Right atrium auricular region (tissue), 2 donors: ENCODE results near the gene KCMF1. TPM values are rescaled to one million over a fixed set of nuclear protein-coding genes. Genes with fewer than 3 reads are reported as not detected.

ENCODE experiments used
- DNase-seq: peaks from one replicate; pipeline ENCODE4 v3.0.0-alpha.2; 2019; ENCODE audit warnings: low spot score
- H3K27ac ChIP-seq, 2 donors: fragments of 200-600 bp; sonication (generic); 1 replicate in 1 of 2; 2 replicates in 1 of 2; pipeline ENCODE4 v1.5.1; 2016 to 2019
- H3K27me3 ChIP-seq, 2 donors: fragments of 200-600 bp; sonication (generic); one replicate each; pipeline versions ENCODE4 v1.5.1 to v1.6.0; 2017 to 2019
- H3K36me3 ChIP-seq: fragments of 200-600 bp; sonication (generic); one replicate; pipeline ENCODE4 v1.5.1; 2016
- H3K4me1 ChIP-seq, 2 donors: fragments of 200-600 bp; sonication (generic); one replicate each; pipeline versions ENCODE4 v1.5.1 to v1.6.0; 2017 to 2019
- H3K4me3 ChIP-seq, 2 donors: fragments of 200-600 bp; sonication (generic); 1 replicate in 1 of 2; 2 replicates in 1 of 2; pipeline ENCODE4 v1.5.1; 2017 to 2019; ENCODE audit warnings: mild to moderate bottlenecking in 1 of 2, moderate library complexity in 1 of 2
- H3K9me3 ChIP-seq, 2 donors: fragments of 200-600 bp; sonication (generic); one replicate each; pipeline ENCODE4 v1.5.1; 2019
- total RNA-seq, 2 donors: library from RNA; depleted of rRNA; stranded (reverse); fragments of >200 nt; gene quantifications; one replicate each; pipeline ENCODE4 v1.1.0, GENCODE V29; 2016
- TF ChIP-seq, protein P1 (sequence below), 2 donors: fragments of 200-600 bp; sonication (generic); IDR thresholded peaks; one replicate each; pipeline ENCODE4 v1.5.1; 2019; ENCODE audit warnings: antibody characterized with exemption in 2 of 2

The KCMF1 gene
- total RNA-seq, 2 donors from 2014 or later = 53.1 to 69.5 TPM

DNA sequence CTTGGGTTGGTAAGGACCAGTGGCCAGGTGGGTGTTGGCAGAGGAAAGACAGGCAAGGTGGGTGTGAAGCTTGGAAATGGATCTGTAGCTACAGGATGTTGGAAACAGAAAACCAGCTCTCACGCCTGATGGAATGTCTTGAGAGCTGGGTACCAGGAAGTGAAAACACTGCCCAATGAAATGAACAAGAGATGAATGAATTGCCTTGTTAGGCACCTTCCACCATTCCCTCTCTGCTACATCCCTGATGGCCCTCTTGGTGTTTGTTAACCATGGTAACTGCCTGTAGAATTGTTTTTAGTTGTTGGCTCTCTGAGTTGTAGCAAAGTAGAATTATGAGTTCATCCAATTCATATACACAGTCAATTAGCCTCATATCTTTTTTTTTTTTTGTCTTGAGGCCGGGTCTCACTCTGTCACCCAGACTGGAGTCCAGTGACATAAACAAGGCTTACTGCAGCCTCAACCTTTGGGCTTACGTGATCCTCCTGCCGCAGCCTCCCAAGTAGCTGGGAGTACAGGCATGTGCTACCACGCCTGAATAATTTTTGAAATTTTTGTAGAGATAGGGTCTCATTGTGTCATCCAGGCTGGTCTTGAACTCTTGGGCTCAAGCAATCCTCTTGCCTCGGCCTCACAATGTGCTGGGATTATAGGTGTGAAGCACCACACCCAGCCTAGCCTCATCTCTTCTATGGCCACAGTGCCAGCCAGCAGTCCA, 9.5 kb downstream of the KCMF1 start:
- H3K4me1 ChIP-seq = peaks cover 0 to 34% of the 10 kb centered on the region in 2 donors
- TF ChIP-seq, protein P1, sequence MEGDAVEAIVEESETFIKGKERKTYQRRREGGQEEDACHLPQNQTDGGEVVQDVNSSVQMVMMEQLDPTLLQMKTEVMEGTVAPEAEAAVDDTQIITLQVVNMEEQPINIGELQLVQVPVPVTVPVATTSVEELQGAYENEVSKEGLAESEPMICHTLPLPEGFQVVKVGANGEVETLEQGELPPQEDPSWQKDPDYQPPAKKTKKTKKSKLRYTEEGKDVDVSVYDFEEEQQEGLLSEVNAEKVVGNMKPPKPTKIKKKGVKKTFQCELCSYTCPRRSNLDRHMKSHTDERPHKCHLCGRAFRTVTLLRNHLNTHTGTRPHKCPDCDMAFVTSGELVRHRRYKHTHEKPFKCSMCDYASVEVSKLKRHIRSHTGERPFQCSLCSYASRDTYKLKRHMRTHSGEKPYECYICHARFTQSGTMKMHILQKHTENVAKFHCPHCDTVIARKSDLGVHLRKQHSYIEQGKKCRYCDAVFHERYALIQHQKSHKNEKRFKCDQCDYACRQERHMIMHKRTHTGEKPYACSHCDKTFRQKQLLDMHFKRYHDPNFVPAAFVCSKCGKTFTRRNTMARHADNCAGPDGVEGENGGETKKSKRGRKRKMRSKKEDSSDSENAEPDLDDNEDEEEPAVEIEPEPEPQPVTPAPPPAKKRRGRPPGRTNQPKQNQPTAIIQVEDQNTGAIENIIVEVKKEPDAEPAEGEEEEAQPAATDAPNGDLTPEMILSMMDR (IDR thresholded peaks at IDR 0.05) = no peak
- H3K36me3 ChIP-seq = no peaks in the 10 kb centered on the region
- no peaks in the 10 kb centered on the region for H3K9me3 ChIP-seq
- H3K27ac ChIP-seq = no peak overlapping the region
- no peaks in the 10 kb centered on the region for H3K27me3 ChIP-seq
- no peak overlapping the region for H3K4me3 ChIP-seq
- DNase-seq = no peak

DNA sequence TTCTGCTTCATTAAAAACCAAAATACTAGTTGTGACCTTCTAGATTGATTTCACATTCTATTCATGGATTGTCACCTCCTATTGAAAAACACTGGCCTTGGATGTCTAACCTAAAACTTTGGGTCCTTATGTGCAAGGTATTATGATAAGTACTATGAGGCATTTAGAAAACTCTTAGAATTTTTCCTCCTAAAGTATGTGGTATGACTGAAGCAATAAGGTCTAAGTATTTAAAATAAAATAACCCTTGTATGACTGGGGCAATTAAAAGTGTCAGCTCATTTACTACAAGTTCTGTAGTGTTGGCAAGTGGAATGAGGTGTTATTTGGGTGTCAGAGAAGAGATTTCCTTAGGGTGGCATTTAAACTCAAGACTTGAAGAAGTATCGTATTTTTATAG, 15.1 kb downstream of the KCMF1 start:
- TF ChIP-seq, protein P1 (IDR thresholded peaks at IDR 0.05) = no peak
- no peak for DNase-seq
- Histone ChIP-seq H3K27me3 (no peaks in the 10 kb centered on the region), H3K9me3 (no peaks in the 10 kb centered on the region), H3K4me3 (no peak overlapping the region), H3K36me3 (no peaks in the 10 kb centered on the region), H3K4me1 (peaks cover 0 to 61% of the 10 kb centered on the region in 2 donors), H3K27ac (no peak overlapping the region)

DNA sequence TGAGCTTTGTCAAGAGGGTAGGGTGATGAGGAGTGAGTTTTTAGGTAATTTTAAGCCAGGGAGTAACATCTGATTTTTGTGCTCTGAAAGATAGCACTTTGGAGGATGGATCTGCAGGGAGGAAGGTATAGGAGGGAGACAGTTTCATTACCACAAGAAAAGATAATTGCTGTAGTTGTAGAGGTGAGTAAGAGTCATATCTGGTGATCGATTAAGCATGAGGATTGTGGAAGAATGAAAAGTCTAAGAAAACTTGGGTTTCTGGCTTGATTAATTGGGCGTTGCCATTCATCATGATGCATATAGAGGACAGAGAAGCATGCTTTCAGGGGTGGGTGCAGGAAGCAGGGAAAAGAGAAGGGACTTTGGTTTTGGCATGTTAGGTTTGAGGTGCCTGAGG, 18.5 kb downstream of the KCMF1 start:
- Histone ChIP-seq H3K27me3 (no peaks in the 10 kb centered on the region), H3K4me1 (peaks cover 0 to 75% of the 10 kb centered on the region in 2 donors)

DNA sequence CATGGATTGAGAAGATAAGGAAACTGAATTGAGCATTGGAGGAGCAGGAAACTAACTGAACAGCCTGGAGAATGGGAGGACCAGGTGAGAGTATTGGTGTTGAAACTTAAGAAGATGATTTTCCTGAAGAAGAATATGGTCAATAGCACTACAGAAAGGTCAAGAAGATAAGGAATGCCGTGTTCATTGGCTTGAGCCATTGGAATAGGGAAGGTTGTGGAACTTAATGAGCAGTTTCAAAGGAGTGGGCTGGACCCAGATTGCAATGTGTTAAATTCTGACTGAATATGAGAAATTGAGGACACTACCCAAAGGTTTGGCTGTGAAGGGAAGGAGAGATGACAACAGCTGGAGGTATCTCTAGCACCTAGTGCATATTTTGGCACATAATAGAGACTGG, 19.0 kb downstream of the KCMF1 start:
- H3K4me3 ChIP-seq = no peak overlapping the region
- H3K27me3 ChIP-seq = no peaks in the 10 kb centered on the region
- H3K27ac ChIP-seq = no peak overlapping the region
- H3K9me3 ChIP-seq = no peaks in the 10 kb centered on the region
- H3K36me3 ChIP-seq = no peaks in the 10 kb centered on the region
- H3K4me1 ChIP-seq = peaks cover 0 to 75% of the 10 kb centered on the region in 2 donors
- TF ChIP-seq, protein P1 (IDR thresholded peaks at IDR 0.05) = no peak
- no peak for DNase-seq

More for the DNA sequence above, 18.5 kb downstream of the KCMF1 start:
- no peak overlapping the region for H3K27ac ChIP-seq
- H3K4me3 ChIP-seq = no peak overlapping the region
- TF ChIP-seq, protein P1 (IDR thresholded peaks at IDR 0.05) = no peak
- DNase-seq = no peak
- no peaks in the 10 kb centered on the region for H3K9me3 ChIP-seq
- no peaks in the 10 kb centered on the region for H3K36me3 ChIP-seq

DNA sequence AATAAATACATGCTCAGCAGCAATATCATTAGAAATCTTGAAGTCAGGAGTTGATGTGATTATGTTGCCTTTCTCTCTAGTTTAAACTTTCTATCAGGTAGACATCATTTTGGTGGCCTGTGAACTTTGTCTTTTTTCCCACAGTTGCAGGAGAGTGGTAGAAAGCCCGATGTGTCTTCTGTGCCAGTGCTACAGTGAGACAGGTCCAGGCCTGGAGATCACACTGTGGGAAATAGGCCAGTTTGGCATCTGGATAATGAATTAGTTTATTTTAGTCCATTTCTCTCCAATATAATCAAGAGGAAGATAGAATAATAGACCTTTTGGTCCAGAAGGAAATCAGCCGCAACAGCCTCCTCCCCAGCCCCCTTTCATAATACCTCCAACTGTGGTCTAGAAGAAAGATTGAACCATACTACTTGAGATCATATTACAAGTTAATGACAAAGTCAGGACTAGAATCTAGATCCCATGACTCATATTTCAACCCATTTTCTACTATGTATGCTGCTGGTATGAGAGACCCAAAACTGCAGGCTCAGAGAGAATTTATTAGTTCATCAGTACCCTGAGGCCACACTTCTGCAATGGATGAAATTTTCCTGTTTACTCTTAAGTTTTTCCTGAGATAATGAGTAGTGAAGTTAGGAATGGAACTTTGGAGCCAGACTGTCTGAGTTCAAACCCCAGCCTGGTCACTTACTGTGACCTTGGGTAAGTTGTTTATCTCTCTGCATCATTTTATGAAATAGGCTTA, 20.6 kb downstream of the KCMF1 start:
- no peak for DNase-seq
- no peaks in the 10 kb centered on the region for H3K27me3 ChIP-seq
- H3K36me3 ChIP-seq = no peaks in the 10 kb centered on the region
- peaks cover 0 to 71% of the 10 kb centered on the region in 2 donors for H3K4me1 ChIP-seq
- H3K4me3 ChIP-seq = no peak overlapping the region
- H3K9me3 ChIP-seq = no peaks in the 10 kb centered on the region
- H3K27ac ChIP-seq = no peak overlapping the region
- TF ChIP-seq, protein P1 (IDR thresholded peaks at IDR 0.05) = no peak
